ENCODE data around the gene CEP112. TPM values are rescaled to one million over a fixed set of nuclear protein-coding genes. Genes with fewer than 3 reads are reported as not detected.

The CEP112 gene
- total and polyA plus RNA-seq, 4 donors: 1.1 to 4.9 (median 1.4) TPM

GRCh38 chr17:65644545-65644944 is 547.4 kb downstream of the CEP112 start:
- Histone ChIP-seq H3K9ac (ENCODE audit: low read depth in 1 of 2, low read length in 2 of 2) (no peak overlapping the region), H3K4me1 (ENCODE audit: control insufficient read depth in 4 of 4, insufficient read depth in 4 of 4, low read length in 3 of 4) (no peaks in the 10 kb centered on the region), H3K27ac (ENCODE audit: low read depth in 1 of 2, low read length in 2 of 2) (no peak overlapping the region), H3K27me3 (ENCODE audit: control insufficient read depth in 4 of 4, insufficient read depth in 4 of 4, low read length in 3 of 4) (no peaks in the 10 kb centered on the region), H3K36me3 (ENCODE audit: control insufficient read depth in 4 of 4, insufficient read depth in 3 of 4, low read depth in 1 of 4, low read length in 3 of 4) (no peaks in the 10 kb centered on the region), H3K9me3 (ENCODE audit: control insufficient read depth in 4 of 4, low read length in 3 of 4) (peaks cover 3 to 15% (median 5%) of the 10 kb centered on the region in 4 donors), H3K4me3 (ENCODE audit: low read depth in 1 of 3, low read length in 3 of 3) (no peak overlapping the region)
- 88% methylated on average over 1 of the region's 1 CpG for WGBS
- no peak for TF ChIP-seq FOXA2 (IDR thresholded peaks at IDR 0.05)
- no peak for TF ChIP-seq RXRA (IDR thresholded peaks at IDR 0.05)
- no peak for TF ChIP-seq EGR1 (IDR thresholded peaks at IDR 0.05; ENCODE audit: low read depth in 2 of 2)
- TF ChIP-seq HNF4G (IDR thresholded peaks at IDR 0.05): no peak
- TF ChIP-seq YY1 (IDR thresholded peaks at IDR 0.05): no peak
- no peak for TF ChIP-seq RAD21 (IDR thresholded peaks at IDR 0.05)
- TF ChIP-seq, protein P1, sequence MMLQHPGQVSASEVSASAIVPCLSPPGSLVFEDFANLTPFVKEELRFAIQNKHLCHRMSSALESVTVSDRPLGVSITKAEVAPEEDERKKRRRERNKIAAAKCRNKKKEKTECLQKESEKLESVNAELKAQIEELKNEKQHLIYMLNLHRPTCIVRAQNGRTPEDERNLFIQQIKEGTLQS (IDR thresholded peaks at IDR 0.05): no peak
- TF ChIP-seq CTCF (IDR thresholded peaks at IDR 0.05; ENCODE audit: low read depth, low read length, missing input control): no peak
- TF ChIP-seq SP1 (IDR thresholded peaks at IDR 0.05): no peak
- TF ChIP-seq REST (IDR thresholded peaks at IDR 0.05): no peak
- TF ChIP-seq GABPA (IDR thresholded peaks at IDR 0.05 in 1 of 2, conservative IDR thresholded peaks at IDR 0.05 in 1 of 2): no peak
- TF ChIP-seq JUND (IDR thresholded peaks at IDR 0.05): no peak
- TF ChIP-seq FOXA1 (IDR thresholded peaks at IDR 0.05): no peak
- no peak for TF ChIP-seq HNF4A (conservative IDR thresholded peaks at IDR 0.05)
- no peak for TF ChIP-seq NR2F2 (IDR thresholded peaks at IDR 0.05)
- TF ChIP-seq, protein P2, sequence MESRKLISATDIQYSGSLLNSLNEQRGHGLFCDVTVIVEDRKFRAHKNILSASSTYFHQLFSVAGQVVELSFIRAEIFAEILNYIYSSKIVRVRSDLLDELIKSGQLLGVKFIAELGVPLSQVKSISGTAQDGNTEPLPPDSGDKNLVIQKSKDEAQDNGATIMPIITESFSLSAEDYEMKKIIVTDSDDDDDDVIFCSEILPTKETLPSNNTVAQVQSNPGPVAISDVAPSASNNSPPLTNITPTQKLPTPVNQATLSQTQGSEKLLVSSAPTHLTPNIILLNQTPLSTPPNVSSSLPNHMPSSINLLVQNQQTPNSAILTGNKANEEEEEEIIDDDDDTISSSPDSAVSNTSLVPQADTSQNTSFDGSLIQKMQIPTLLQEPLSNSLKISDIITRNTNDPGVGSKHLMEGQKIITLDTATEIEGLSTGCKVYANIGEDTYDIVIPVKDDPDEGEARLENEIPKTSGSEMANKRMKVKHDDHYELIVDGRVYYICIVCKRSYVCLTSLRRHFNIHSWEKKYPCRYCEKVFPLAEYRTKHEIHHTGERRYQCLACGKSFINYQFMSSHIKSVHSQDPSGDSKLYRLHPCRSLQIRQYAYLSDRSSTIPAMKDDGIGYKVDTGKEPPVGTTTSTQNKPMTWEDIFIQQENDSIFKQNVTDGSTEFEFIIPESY (IDR thresholded peaks at IDR 0.05): no peak
- TF ChIP-seq TAF1 (conservative IDR thresholded peaks at IDR 0.05): no peak
- TF ChIP-seq, protein P3, sequence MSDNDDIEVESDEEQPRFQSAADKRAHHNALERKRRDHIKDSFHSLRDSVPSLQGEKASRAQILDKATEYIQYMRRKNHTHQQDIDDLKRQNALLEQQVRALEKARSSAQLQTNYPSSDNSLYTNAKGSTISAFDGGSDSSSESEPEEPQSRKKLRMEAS (IDR thresholded peaks at IDR 0.05): no peak
- no peak for DNase-seq (ENCODE audit: low spot score)

Data from liver (tissue), 9 donors.